PC-3 (cell line): ENCODE measurements around the gene SMAD7. TPM values are rescaled to one million over a fixed set of nuclear protein-coding genes. Genes with fewer than 3 reads are reported as not detected.
A peak's percentile ranks its signal among the peaks of the same experiment; 100 is the strongest.

Experiments used
- ATAC-seq: fragments of 200-7000 bp; cut with Tn5 transposase; 2 replicates; pipeline ENCODE4 v1.9.1; 2020; ENCODE audit warnings: mild to moderate bottlenecking, moderate library complexity
- BruUV-seq: library from RNA; stranded (reverse); fragments of 400-500 nt; replicated peaks from 2 replicates; lab custom pipeline; 2021; lab: Mats Ljungman, UMichigan
- CTCF ChIA-PET: fragments of 300-600 bp; sonication (Branson Sonifier 250); formaldehyde crosslinking; loops from one replicate; lab custom pipeline; 2022; ENCODE audit warnings: antibody characterized with exemption; lab: Charles Lee
- POLR2A ChIA-PET: fragments of 300-600 bp; sonication (Branson Sonifier 250); formaldehyde crosslinking; loops from one replicate; lab custom pipeline; 2022; ENCODE audit warnings: antibody characterized with exemption; ENCODE audit not compliant: unreplicated experiment; lab: Charles Lee
- DNase-seq: peaks from one replicate; pipeline ENCODE4 v3.0.0-alpha.2; 2015
- H2AFZ ChIP-seq: fragments of 300-600 bp; sonication (generic); 2 replicates; pipeline ENCODE4 v1.6.0; 2016; ENCODE audit warnings: antibody characterized with exemption, low read length
- H3F3A ChIP-seq: fragments of 300-600 bp; sonication (generic); one replicate; pipeline ENCODE4 v1.6.0; 2017; ENCODE audit warnings: antibody characterized with exemption, low read length, control low read depth, mild to moderate bottlenecking; ENCODE audit not compliant: unreplicated experiment
- H3K27ac ChIP-seq: fragments of 300-600 bp; sonication (generic); 2 replicates; pipeline ENCODE4 v1.5.1; 2016; ENCODE audit warnings: mild to moderate bottlenecking, low read length
- H3K27me3 ChIP-seq: fragments of 300-600 bp; sonication (generic); 2 replicates; pipeline ENCODE4 v1.6.1; 2016; ENCODE audit warnings: low read length, mixed read lengths
- H3K36me3 ChIP-seq: fragments of 300-600 bp; sonication (generic); 2 replicates; pipeline ENCODE4 v1.6.1; 2016; ENCODE audit warnings: low read depth, mixed run types, low read length, mixed read lengths
- H3K4me1 ChIP-seq: fragments of 300-600 bp; sonication (generic); 2 replicates; pipeline ENCODE4 v1.5.1; 2016; ENCODE audit warnings: low read length; ENCODE audit not compliant: insufficient read depth
- H3K4me2 ChIP-seq: fragments of 300-600 bp; sonication (generic); 2 replicates; pipeline ENCODE4 v1.6.0; 2016; ENCODE audit warnings: low read length
- H3K4me3 ChIP-seq: fragments of 300-600 bp; sonication (generic); 2 replicates; pipeline ENCODE4 v1.5.1; 2016; ENCODE audit warnings: mild to moderate bottlenecking, low read length, mixed read lengths
- H3K79me2 ChIP-seq: fragments of 300-600 bp; sonication (generic); 2 replicates; pipeline ENCODE4 v1.6.1; 2017; ENCODE audit warnings: low read length, mixed read lengths
- H3K9ac ChIP-seq: fragments of 300-600 bp; sonication (generic); 2 replicates; pipeline ENCODE4 v1.6.0; 2016; ENCODE audit warnings: mild to moderate bottlenecking, low read length
- H3K9me2 ChIP-seq: fragments of 300-600 bp; sonication (generic); replicated peaks from 2 replicates; pipeline ENCODE4 v1.6.1; 2016; ENCODE audit warnings: mixed run types, low read length, mixed read lengths
- H3K9me3 ChIP-seq: fragments of 300-600 bp; sonication (generic); 2 replicates; pipeline ENCODE4 v1.6.1; 2016; ENCODE audit warnings: low read length, mixed read lengths
- H4K20me1 ChIP-seq: fragments of 300-600 bp; sonication (generic); 2 replicates; pipeline ENCODE4 v1.6.1; 2016; ENCODE audit warnings: low read length, mixed read lengths
- CTCF ChIP-seq: fragments of 300-600 bp; sonication (generic); conservative IDR thresholded peaks from 2 replicates; pipeline ENCODE4 v1.5.1; 2017; ENCODE audit warnings: antibody characterized with exemption, low read depth, mild to moderate bottlenecking, low read length
- EZH2 ChIP-seq: fragments of 300-600 bp; sonication (generic); IDR thresholded peaks from one replicate; pipeline ENCODE4 v1.6.1; 2017; ENCODE audit warnings: antibody characterized with exemption, mild to moderate bottlenecking, low read length; ENCODE audit not compliant: unreplicated experiment
- EZH2phosphoT487 ChIP-seq: fragments of 300-600 bp; sonication (generic); IDR thresholded peaks from 2 replicates; pipeline ENCODE4 v1.6.1; 2018; ENCODE audit warnings: mild to moderate bottlenecking, antibody characterized with exemption, low read length, borderline replicate concordance
- intact Hi-C: fragments of 100-400 bp; cut with micrococcal nuclease; formaldehyde crosslinking; loops from 2 replicates; pipeline ENCODE4 v1.9.0; 2023
- total RNA-seq: library from RNA; depleted of rRNA; stranded (reverse); fragments of >200 nt; gene quantifications from 2 replicates; pipeline ENCODE4 v1.2.3, GENCODE V29; 2014

SMAD7 gene
- total RNA-seq, 1 experiment from 2014 or later, result 9.4 TPM

GRCh38 chr18:48885266-48885923 lies 65.4 kb downstream of the SMAD7 start:
- ATAC-seq (peak; percentile 31), DNase-seq (no peak)
- Histone ChIP-seq H3K27me3 (no peaks in the 10 kb centered on the region), H3K4me1 (no peaks in the 10 kb centered on the region), H3K36me3 (no peaks in the 10 kb centered on the region), H3K4me3 (no peak overlapping the region), H3K9me2 (no peaks in the 10 kb centered on the region), H3K9me3 (no peaks in the 10 kb centered on the region), H3K9ac (no peak overlapping the region), H3K27ac (no peak overlapping the region), H3K79me2 (no peaks in the 10 kb centered on the region), H2AFZ (no peak overlapping the region), H3K4me2 (no peak overlapping the region), H3F3A (no peaks in the 10 kb centered on the region), H4K20me1 (no peaks in the 10 kb centered on the region)
- no TSS peak for BruUV-seq
- CTCF ChIA-PET, result no interaction called here
- no peak for TF ChIP-seq EZH2
- no peak for TF ChIP-seq CTCF
- no peak for TF ChIP-seq EZH2phosphoT487
- intact Hi-C loops, result no loop called here
- POLR2A ChIA-PET, result no interaction called here

GRCh38 chr18:48884771-48885170 lies 66.0 kb downstream of the SMAD7 start:
- no peak for DNase-seq
- ChIA-PET POLR2A (no interaction called here), CTCF (no interaction called here)
- Histone ChIP-seq H4K20me1 (no peaks in the 10 kb centered on the region), H3K9me3 (no peaks in the 10 kb centered on the region), H3K4me1 (no peaks in the 10 kb centered on the region), H3F3A (no peaks in the 10 kb centered on the region), H3K27me3 (no peaks in the 10 kb centered on the region), H2AFZ (no peak overlapping the region), H3K79me2 (no peaks in the 10 kb centered on the region), H3K36me3 (no peaks in the 10 kb centered on the region), H3K9me2 (no peaks in the 10 kb centered on the region), H3K9ac (no peak overlapping the region), H3K27ac (no peak overlapping the region), H3K4me3 (no peak overlapping the region), H3K4me2 (no peak overlapping the region)
- BruUV-seq, result no TSS peak
- TF ChIP-seq EZH2phosphoT487 (no peak), CTCF (no peak), EZH2 (no peak)
- ATAC-seq, result no peak
- intact Hi-C loops, result no loop called here

- CTCF ChIA-PET, result no interaction called here
Observed at GRCh38 chr18:48884306-48884705, 66.5 kb downstream of the SMAD7 start.

More at GRCh38 chr18:48884306-48884705, 66.5 kb downstream of the SMAD7 start:
- no TSS peak for BruUV-seq
- no peak overlapping the region for H3K4me3 ChIP-seq
- no peak overlapping the region for H3K9ac ChIP-seq
- DNase-seq, result no peak
- H2AFZ ChIP-seq, result no peak overlapping the region
- H3F3A ChIP-seq, result no peaks in the 10 kb centered on the region
- H3K4me1 ChIP-seq, result no peaks in the 10 kb centered on the region
- no peaks in the 10 kb centered on the region for H4K20me1 ChIP-seq
- H3K27ac ChIP-seq, result no peak overlapping the region
- H3K27me3 ChIP-seq, result no peaks in the 10 kb centered on the region
- H3K36me3 ChIP-seq, result no peaks in the 10 kb centered on the region
- no peaks in the 10 kb centered on the region for H3K79me2 ChIP-seq
- TF ChIP-seq EZH2 (no peak), EZH2phosphoT487 (no peak), CTCF (no peak)
- no peak for ATAC-seq
- POLR2A ChIA-PET, result no interaction called here
- intact Hi-C loops, result no loop called here
- no peaks in the 10 kb centered on the region for H3K9me2 ChIP-seq
- no peaks in the 10 kb centered on the region for H3K9me3 ChIP-seq
- H3K4me2 ChIP-seq, result no peak overlapping the region
